HCT116 (cell line): ENCODE results near the gene CCL1. TPM values are rescaled to one million over a fixed set of nuclear protein-coding genes. Genes with fewer than 3 reads are reported as not detected.

Experiments used
- ATAC-seq: fragments of 200-7000 bp; cut with Tn5 transposase; 2 replicates; pipeline ENCODE4 v1.9.1; 2020; ENCODE audit warnings: mild to moderate bottlenecking, moderate library complexity
- BruUV-seq: library from RNA; stranded (reverse); fragments of 400-500 nt; replicated peaks from 2 replicates; lab custom pipeline; 2021; lab: Mats Ljungman, UMichigan
- CTCF ChIA-PET: fragments of 300-600 bp; sonication (Branson Sonifier 250); formaldehyde crosslinking; loops from one replicate; lab custom pipeline; 2021; ENCODE audit warnings: antibody characterized with exemption; lab: Charles Lee
- POLR2A ChIA-PET: fragments of 300-600, 350-600 bp; sonication (Branson Sonifier 250); formaldehyde crosslinking; loops from one replicate; lab custom pipeline; 2021; ENCODE audit warnings: antibody characterized with exemption; lab: Charles Lee
- RAD21 ChIA-PET, 2 experiments: fragments of 300-600 bp; sonication (Branson Sonifier 250); formaldehyde crosslinking; loops; one replicate each; lab custom pipeline; 2023; ENCODE audit warnings: low total read pairs in 2 of 2; ENCODE audit not compliant: uncharacterized antibody in 2 of 2, unreplicated experiment in 2 of 2, low non-redundant PET in 1 of 2; lab: Charles Lee
- DNase-seq: peaks from one replicate; pipeline ENCODE4 v3.0.0-alpha.2; 2010; ENCODE audit warnings: low read depth, low spot score
- H2AFZ ChIP-seq: fragments of 200-600 bp; shearing (Covaris generic), sonication (generic); 2 replicates; pipeline ENCODE4 v1.6.1; 2017; ENCODE audit warnings: low read depth, mixed run types, mixed read lengths, antibody characterized with exemption, low read length; ENCODE audit not compliant: poor library complexity, severe bottlenecking
- H3K27ac ChIP-seq: 2 replicates; pipeline ENCODE4 v1.5.1; 2012; ENCODE audit warnings: low read depth, low read length
- H3K27me3 ChIP-seq: fragments of 200-600 bp; sonication (generic); 2 replicates; pipeline ENCODE4 v1.6.1; 2016; ENCODE audit warnings: mixed run types, low read length, mixed read lengths; ENCODE audit not compliant: insufficient read depth
- H3K36me3 ChIP-seq, 2 experiments: fragments of 200-500 bp in 1 of 2; fragments of 200-600 bp in 1 of 2; sonication (Bioruptor generic) in 1 of 2; sonication (generic) in 1 of 2; 2 replicates each; pipeline versions ENCODE4 v1.5.1 to v1.6.1; 2014 to 2016; ENCODE audit warnings: low read length in 2 of 2, inconsistent platforms in 1 of 2, mixed read lengths in 1 of 2, mixed run types in 1 of 2; ENCODE audit not compliant: insufficient read depth in 2 of 2, control insufficient read depth in 1 of 2
- H3K4me1 ChIP-seq, 2 experiments: fragments of 200-600 bp in 1 of 2; sonication (generic) in 1 of 2; 2 replicates each; pipeline versions ENCODE4 v1.5.1 to v1.6.1; 2012 to 2017; ENCODE audit warnings: low read length in 2 of 2, inconsistent platforms in 1 of 2, mild to moderate bottlenecking in 1 of 2, mixed read lengths in 1 of 2, mixed run types in 1 of 2, moderate library complexity in 1 of 2; ENCODE audit not compliant: insufficient read depth in 2 of 2, control insufficient read depth in 1 of 2
- H3K4me2 ChIP-seq: fragments of 200-600 bp; sonication (generic); 2 replicates; pipeline ENCODE4 v1.6.1; 2017; ENCODE audit warnings: mixed run types, low read length, mixed read lengths
- H3K4me3 ChIP-seq, 2 experiments: fragments of 200-600 bp in 1 of 2; sonication (generic) in 1 of 2; replicated peaks in 1 of 2; 2 replicates each; pipeline ENCODE4 v1.5.1; 2011 to 2016; ENCODE audit warnings: low read length in 2 of 2, control low read depth in 1 of 2, low read depth in 1 of 2, mild to moderate bottlenecking in 1 of 2, mixed read lengths in 1 of 2, mixed run types in 1 of 2
- H3K79me2 ChIP-seq: fragments of 200-600 bp; sonication (generic); 2 replicates; pipeline ENCODE4 v1.6.1; 2017; ENCODE audit warnings: mild to moderate bottlenecking, mixed run types, low read length, moderate library complexity, mixed read lengths; ENCODE audit not compliant: insufficient read depth
- H3K9ac ChIP-seq: fragments of 200-600 bp; sonication (generic); 2 replicates; pipeline ENCODE4 v1.6.1; 2016; ENCODE audit warnings: low read length, mixed read lengths
- H3K9me2 ChIP-seq: fragments of 200-600 bp; sonication (generic), shearing (Covaris generic); 2 replicates; pipeline ENCODE4 v1.6.1; 2017; ENCODE audit warnings: mixed run types, mild to moderate bottlenecking, moderate library complexity; ENCODE audit not compliant: insufficient read depth
- H3K9me3 ChIP-seq, 2 experiments: fragments of 200-500 bp in 1 of 2; fragments of 200-600 bp in 1 of 2; sonication (Bioruptor generic) in 1 of 2; sonication (generic) in 1 of 2; 2 replicates each; pipeline ENCODE4 v1.6.1; 2014 to 2017; ENCODE audit warnings: low read length in 2 of 2, mixed read lengths in 2 of 2, inconsistent platforms in 1 of 2, low read depth in 1 of 2, mild to moderate bottlenecking in 1 of 2, mixed run types in 1 of 2, moderate library complexity in 1 of 2; ENCODE audit not compliant: control insufficient read depth in 1 of 2, insufficient read depth in 1 of 2
- H4K20me1 ChIP-seq: fragments of 200-600 bp; sonication (generic), shearing (Covaris generic); 2 replicates; pipeline ENCODE4 v1.6.1; 2017; ENCODE audit warnings: mixed run types, mild to moderate bottlenecking, moderate library complexity; ENCODE audit not compliant: insufficient read depth
- CBX3 ChIP-seq: IDR thresholded peaks from 2 replicates; pipeline ENCODE4 v1.6.1; 2012; ENCODE audit warnings: low read depth
- CEBPB ChIP-seq: IDR thresholded peaks from 2 replicates; pipeline ENCODE4 v1.6.1; 2012; ENCODE audit warnings: low read depth
- EZH2 ChIP-seq: fragments of 200-600 bp; sonication (generic); IDR thresholded peaks from 2 replicates; pipeline ENCODE4 v1.6.1; 2017; ENCODE audit warnings: antibody characterized with exemption, mixed run types
- EZH2phosphoT487 ChIP-seq: fragments of 200-600 bp; IDR thresholded peaks from 2 replicates; pipeline ENCODE4 v1.6.1; 2018; ENCODE audit warnings: antibody characterized with exemption, borderline replicate concordance
- FOSL1 ChIP-seq: IDR thresholded peaks from 2 replicates; pipeline ENCODE4 v1.6.1; 2012; ENCODE audit warnings: low read depth
- JUND ChIP-seq: IDR thresholded peaks from 2 replicates; pipeline ENCODE4 v1.6.1; 2012
- POLR2AphosphoS5 ChIP-seq: IDR thresholded peaks from 2 replicates; pipeline ENCODE4 v1.6.1; 2011; ENCODE audit warnings: mild to moderate bottlenecking, low read depth, low read length, moderate library complexity
- YY1 ChIP-seq: IDR thresholded peaks from 2 replicates; pipeline ENCODE4 v1.6.1; 2011; ENCODE audit warnings: low read length, low read depth, moderate library complexity, mild to moderate bottlenecking; ENCODE audit not compliant: insufficient replicate concordance; ENCODE audit errors: extremely low read depth
- ZFX ChIP-seq: fragments of 450-650 bp; IDR thresholded peaks from 2 replicates; pipeline ENCODE4 v1.6.1; 2017
- ZNF274 ChIP-seq: fragments of 200-500 bp; sonication (Bioruptor generic); IDR thresholded peaks from 2 replicates; pipeline ENCODE4 v1.6.1; 2014; ENCODE audit warnings: mild to moderate bottlenecking, low read depth, low read length, inconsistent platforms
- intact Hi-C: fragments of 100-400 bp; cut with micrococcal nuclease; formaldehyde crosslinking; loops from 2 replicates; pipeline ENCODE4 v1.10.0; 2022
- total RNA-seq: library from RNA; stranded (reverse); gene quantifications from one replicate; pipeline ENCODE4 v1.2.1, GENCODE V29; 2021; ENCODE audit not compliant: unreplicated experiment
- TF ChIP-seq, protein P1 (sequence below), 3 experiments: fragments of 200-600 bp in 1 of 3; sonication (generic) in 1 of 3; IDR thresholded peaks in 2 of 3; conservative IDR thresholded peaks in 1 of 3; 2 replicates each; pipeline ENCODE4 v1.5.1; 2012 to 2017; ENCODE audit warnings: low read depth in 2 of 3, low read length in 2 of 3, antibody characterized with exemption in 1 of 3, borderline replicate concordance in 1 of 3, control low read depth in 1 of 3, mild to moderate bottlenecking in 1 of 3, mixed read lengths in 1 of 3, mixed run types in 1 of 3, moderate library complexity in 1 of 3; ENCODE audit not compliant: insufficient read depth in 1 of 3
- TF ChIP-seq, protein P2 (sequence below): IDR thresholded peaks from 2 replicates; pipeline ENCODE4 v1.6.1; 2011; ENCODE audit warnings: mild to moderate bottlenecking, low read length, moderate library complexity; ENCODE audit not compliant: insufficient replicate concordance; ENCODE audit errors: extremely low read depth
- TF ChIP-seq, protein P3 (sequence below): IDR thresholded peaks from 2 replicates; pipeline ENCODE4 v1.6.1; 2012

Gene CCL1
- total RNA-seq, 1 experiment from 2014 or later = not detected

DNA sequence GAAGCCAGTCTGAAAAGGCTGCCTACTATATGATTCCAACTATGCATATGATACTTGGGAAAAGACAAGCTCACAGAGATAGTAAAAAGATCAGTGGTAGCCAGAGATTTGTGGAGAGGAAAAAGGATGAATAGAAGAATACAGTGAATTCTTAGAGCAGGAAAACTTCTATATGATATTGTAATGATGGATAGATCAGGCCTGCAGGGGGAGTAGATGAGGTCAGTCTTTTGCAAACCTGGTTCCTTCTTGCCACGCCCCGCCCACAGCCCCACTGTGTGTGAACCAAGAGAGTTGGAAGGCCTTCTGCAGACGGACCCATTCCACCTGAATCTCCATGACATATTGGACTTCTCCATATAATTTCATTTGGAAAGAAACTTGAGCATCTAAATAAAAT lies 44.6 kb downstream of the CCL1 start:
- peaks cover 8% of the 10 kb centered on the region; the same call in 1 of the 2 replicates for H3K27me3 ChIP-seq
- intact Hi-C loops = no loop called here
- H3K4me1 ChIP-seq = no peaks in the 10 kb centered on the region
- H3K9me3 ChIP-seq = no peaks in the 10 kb centered on the region
- BruUV-seq = no TSS peak
- H3K79me2 ChIP-seq = no peaks in the 10 kb centered on the region
- no peak overlapping the region for H3K27ac ChIP-seq
- ChIA-PET POLR2A (no interaction called here), CTCF (interaction anchor here (0.8 kb wide), 1 partner anchor 43 kb away, joined by 3 read pairs; no protein-coding TSS in a partner anchor), RAD21 (no interaction called here)
- TF ChIP-seq CEBPB = no peak
- TF ChIP-seq, protein P1, sequence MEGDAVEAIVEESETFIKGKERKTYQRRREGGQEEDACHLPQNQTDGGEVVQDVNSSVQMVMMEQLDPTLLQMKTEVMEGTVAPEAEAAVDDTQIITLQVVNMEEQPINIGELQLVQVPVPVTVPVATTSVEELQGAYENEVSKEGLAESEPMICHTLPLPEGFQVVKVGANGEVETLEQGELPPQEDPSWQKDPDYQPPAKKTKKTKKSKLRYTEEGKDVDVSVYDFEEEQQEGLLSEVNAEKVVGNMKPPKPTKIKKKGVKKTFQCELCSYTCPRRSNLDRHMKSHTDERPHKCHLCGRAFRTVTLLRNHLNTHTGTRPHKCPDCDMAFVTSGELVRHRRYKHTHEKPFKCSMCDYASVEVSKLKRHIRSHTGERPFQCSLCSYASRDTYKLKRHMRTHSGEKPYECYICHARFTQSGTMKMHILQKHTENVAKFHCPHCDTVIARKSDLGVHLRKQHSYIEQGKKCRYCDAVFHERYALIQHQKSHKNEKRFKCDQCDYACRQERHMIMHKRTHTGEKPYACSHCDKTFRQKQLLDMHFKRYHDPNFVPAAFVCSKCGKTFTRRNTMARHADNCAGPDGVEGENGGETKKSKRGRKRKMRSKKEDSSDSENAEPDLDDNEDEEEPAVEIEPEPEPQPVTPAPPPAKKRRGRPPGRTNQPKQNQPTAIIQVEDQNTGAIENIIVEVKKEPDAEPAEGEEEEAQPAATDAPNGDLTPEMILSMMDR (IDR thresholded peaks at IDR 0.05 in 2 of 3, conservative IDR thresholded peaks at IDR 0.05 in 1 of 3; ENCODE audit: borderline replicate concordance in 1 of 3, insufficient read depth in 1 of 3, low read depth in 2 of 3, low read length in 2 of 3) = peak in 2 of 3 experiments; percentile 17 to 25; a peak in 2 of 6 replicates
- no peaks in the 10 kb centered on the region for H4K20me1 ChIP-seq
- H3K4me3 ChIP-seq = no peak overlapping the region
- ATAC-seq (peak; percentile 52; the same call in 1 of the 2 replicates), DNase-seq (peak; percentile 4)
- no peak overlapping the region for H3K9ac ChIP-seq
- H3K9me2 ChIP-seq = no peaks in the 10 kb centered on the region
- no peaks in the 10 kb centered on the region for H3K36me3 ChIP-seq
- no peak overlapping the region for H2AFZ ChIP-seq
- H3K4me2 ChIP-seq = no peak overlapping the region

DNA sequence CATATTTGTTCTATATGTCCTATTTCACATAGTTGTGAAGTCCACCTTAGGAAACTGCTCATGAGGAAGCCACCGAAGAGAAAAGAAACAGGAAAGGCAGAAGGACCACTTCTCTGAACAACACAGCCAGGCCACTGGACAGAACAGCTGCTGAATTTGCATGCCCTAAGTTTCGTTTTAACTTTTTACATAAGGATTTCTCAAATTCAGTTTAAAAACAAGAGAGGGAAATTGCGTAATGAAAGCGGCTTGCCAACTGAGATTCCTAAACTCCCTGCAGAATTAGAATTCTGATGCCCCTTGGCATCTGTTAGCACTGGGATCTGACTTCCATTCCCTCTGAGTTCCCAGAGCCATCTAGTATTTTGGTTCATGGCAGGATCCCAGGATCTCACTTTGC lies 48.8 kb downstream of the CCL1 start:
- ATAC-seq = no peak
- no peak overlapping the region for H3K27ac ChIP-seq
- CTCF ChIA-PET = no interaction called here
- no peaks in the 10 kb centered on the region for H3K36me3 ChIP-seq
- RAD21 ChIA-PET = no interaction called here
- H3K9me2 ChIP-seq = no peaks in the 10 kb centered on the region
- no peaks in the 10 kb centered on the region for H3K4me1 ChIP-seq
- no peak overlapping the region for H2AFZ ChIP-seq
- H3K4me2 ChIP-seq = no peak overlapping the region
- no TSS peak for BruUV-seq
- no peak overlapping the region for H3K9ac ChIP-seq
- POLR2A ChIA-PET = no interaction called here
- H3K4me3 ChIP-seq = no peak overlapping the region
- H4K20me1 ChIP-seq = no peaks in the 10 kb centered on the region
- peaks cover 8% of the 10 kb centered on the region; the same call in 1 of the 2 replicates for H3K27me3 ChIP-seq
- H3K9me3 ChIP-seq = no peaks in the 10 kb centered on the region
- no peaks in the 10 kb centered on the region for H3K79me2 ChIP-seq
- no peak for DNase-seq
- intact Hi-C loops = no loop called here
- TF ChIP-seq, protein P2, sequence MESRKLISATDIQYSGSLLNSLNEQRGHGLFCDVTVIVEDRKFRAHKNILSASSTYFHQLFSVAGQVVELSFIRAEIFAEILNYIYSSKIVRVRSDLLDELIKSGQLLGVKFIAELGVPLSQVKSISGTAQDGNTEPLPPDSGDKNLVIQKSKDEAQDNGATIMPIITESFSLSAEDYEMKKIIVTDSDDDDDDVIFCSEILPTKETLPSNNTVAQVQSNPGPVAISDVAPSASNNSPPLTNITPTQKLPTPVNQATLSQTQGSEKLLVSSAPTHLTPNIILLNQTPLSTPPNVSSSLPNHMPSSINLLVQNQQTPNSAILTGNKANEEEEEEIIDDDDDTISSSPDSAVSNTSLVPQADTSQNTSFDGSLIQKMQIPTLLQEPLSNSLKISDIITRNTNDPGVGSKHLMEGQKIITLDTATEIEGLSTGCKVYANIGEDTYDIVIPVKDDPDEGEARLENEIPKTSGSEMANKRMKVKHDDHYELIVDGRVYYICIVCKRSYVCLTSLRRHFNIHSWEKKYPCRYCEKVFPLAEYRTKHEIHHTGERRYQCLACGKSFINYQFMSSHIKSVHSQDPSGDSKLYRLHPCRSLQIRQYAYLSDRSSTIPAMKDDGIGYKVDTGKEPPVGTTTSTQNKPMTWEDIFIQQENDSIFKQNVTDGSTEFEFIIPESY = no peak
- TF ChIP-seq FOSL1 = no peak
- TF ChIP-seq, protein P3, sequence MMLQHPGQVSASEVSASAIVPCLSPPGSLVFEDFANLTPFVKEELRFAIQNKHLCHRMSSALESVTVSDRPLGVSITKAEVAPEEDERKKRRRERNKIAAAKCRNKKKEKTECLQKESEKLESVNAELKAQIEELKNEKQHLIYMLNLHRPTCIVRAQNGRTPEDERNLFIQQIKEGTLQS = no peak
- TF ChIP-seq YY1 = no peak
- no peak for TF ChIP-seq CBX3
- TF ChIP-seq EZH2 = no peak
- TF ChIP-seq EZH2phosphoT487 = no peak
- TF ChIP-seq ZFX = no peak
- TF ChIP-seq, protein P1 (IDR thresholded peaks at IDR 0.05 in 2 of 3, conservative IDR thresholded peaks at IDR 0.05 in 1 of 3; ENCODE audit: borderline replicate concordance in 1 of 3, insufficient read depth in 1 of 3, low read depth in 2 of 3, low read length in 2 of 3) = no peak
- no peak for TF ChIP-seq JUND
- no peak for TF ChIP-seq CEBPB
- TF ChIP-seq POLR2AphosphoS5 = no peak
- no peak for TF ChIP-seq ZNF274
